Loucy (cell line): Measurements from ENCODE around the gene ECM2.

ENCODE experiments used
- EZH2phosphoT487 ChIP-seq: fragments of 200-600 bp; IDR thresholded peaks from 2 replicates; pipeline ENCODE4 v1.6.1; 2018; ENCODE audit warnings: antibody characterized with exemption, mild to moderate bottlenecking, moderate library complexity, borderline replicate concordance
- TF ChIP-seq, protein P1 (sequence below): fragments of 200-600 bp; sonication (generic); conservative IDR thresholded peaks from 2 replicates; pipeline ENCODE4 v1.5.1; 2014; ENCODE audit warnings: mild to moderate bottlenecking, antibody characterized with exemption, low read length

DNA sequence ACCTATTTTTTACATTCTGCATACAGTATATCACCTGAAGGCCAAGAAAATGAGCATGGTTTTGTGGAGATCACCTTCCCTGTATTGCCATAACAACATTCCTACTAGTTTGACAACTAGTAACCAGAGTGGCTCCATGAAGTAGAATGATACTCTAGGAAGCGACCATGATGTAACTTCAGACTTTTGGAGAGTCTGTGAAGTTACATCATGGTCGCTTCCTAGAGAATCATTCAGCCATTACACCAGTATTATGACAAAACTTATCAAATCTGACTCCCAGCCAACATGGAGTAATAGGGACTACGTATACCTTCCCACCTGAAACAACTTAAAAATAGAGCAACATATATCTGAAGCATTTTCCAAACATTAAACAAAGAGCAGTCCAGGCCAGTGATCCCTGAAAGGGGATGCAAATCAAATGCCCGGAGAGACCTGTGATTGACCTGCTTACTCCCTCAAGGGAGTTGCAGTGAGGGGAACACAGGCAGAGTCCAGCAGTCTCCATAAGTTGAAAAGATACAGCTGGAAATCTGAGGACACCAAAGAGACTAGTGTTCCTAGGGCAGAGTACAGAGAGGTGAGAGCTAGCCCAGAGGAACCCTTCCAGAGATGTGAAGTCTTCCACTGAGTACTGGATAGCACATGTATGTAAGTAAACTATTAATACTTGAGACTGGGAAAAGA is 7.8 kb downstream of the ECM2 start:
- TF ChIP-seq, protein P1, sequence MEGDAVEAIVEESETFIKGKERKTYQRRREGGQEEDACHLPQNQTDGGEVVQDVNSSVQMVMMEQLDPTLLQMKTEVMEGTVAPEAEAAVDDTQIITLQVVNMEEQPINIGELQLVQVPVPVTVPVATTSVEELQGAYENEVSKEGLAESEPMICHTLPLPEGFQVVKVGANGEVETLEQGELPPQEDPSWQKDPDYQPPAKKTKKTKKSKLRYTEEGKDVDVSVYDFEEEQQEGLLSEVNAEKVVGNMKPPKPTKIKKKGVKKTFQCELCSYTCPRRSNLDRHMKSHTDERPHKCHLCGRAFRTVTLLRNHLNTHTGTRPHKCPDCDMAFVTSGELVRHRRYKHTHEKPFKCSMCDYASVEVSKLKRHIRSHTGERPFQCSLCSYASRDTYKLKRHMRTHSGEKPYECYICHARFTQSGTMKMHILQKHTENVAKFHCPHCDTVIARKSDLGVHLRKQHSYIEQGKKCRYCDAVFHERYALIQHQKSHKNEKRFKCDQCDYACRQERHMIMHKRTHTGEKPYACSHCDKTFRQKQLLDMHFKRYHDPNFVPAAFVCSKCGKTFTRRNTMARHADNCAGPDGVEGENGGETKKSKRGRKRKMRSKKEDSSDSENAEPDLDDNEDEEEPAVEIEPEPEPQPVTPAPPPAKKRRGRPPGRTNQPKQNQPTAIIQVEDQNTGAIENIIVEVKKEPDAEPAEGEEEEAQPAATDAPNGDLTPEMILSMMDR, result no peak
- TF ChIP-seq EZH2phosphoT487, result no peak
